ENCODE results near the gene SCN5A.

Gene SCN5A

DNA sequence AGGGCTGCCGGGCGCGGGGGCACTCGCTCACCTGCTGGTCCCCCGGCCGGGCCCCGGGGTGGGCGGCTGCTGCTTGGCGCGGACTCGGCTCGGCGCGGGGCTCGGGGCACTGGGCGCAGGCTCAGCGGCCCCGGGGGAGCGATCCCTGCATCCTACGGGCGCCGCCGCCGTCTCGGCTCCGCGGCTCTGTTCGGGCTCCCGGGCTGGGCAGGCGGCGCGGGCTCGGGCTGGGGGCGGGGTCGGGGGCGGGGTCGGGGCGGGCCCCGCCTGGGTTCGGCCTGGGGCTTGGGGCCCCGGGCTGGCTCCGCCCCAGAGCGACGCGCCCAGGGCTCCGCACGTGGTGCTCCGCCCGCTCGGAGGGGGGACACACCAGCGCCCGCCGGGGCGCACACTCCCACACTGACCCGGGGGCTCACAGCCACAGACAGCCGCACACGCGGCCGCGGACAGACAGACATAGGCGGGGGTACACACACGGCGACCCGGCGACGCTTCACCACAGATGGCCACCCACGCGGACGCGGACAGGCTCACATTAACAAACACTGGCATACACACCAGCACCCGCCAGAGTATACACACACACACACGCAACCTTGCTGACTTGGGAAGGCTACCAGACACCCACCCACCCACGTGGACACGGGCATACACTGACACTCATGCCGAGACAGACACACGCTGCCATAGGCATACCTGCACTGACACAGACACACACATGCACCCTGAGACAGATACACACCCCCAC, at the start of gene SCN5A:
TSS of gene SCN5A (minus strand) at position 188 of the 748 bp plus-strand sequence. CDS start 16,380 bp downstream, outside the sequence.
- DNase-seq: no peak

DNA sequence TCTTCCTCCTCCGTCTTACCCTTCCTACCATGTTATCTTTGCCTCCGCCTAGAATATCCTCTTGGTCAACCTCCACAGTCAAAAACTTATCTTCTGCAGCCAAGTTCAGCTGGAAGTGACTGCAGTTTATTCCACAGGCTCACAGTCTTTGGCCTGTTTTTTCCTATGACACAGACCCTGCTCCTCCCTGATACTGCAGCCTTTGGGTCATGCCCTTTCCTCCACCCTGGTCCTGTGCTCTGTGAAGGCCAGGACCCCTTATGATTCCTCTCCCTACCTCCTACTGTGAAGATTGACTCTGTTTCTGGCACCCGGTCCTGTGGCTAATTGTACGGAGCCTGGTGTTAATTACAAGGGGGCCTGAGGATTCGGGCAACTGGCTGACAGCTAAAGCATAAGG, 49.3 kb upstream of the SCN5A start:
- DNase-seq: no peak

DNA sequence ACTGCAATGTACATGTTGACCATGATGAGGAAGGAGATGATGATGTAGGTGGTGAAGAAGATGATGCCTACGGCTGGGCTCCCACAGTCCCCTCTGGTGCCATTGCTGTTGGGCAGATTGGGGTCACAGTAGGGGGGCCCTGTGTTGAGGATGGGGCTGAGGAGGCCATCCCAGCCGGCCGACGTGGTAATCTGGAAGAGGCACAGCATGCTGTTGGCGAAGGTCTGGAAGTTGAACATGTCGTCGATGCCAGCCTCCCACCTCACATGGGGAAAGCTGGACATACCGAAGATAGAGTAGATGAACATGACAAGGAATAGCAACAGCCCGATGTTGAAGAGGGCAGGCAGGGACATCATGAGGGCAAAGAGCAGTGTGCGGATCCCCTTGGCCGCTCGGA, 48.6 kb upstream of the SCN5A start:
- no peak for DNase-seq

DNA sequence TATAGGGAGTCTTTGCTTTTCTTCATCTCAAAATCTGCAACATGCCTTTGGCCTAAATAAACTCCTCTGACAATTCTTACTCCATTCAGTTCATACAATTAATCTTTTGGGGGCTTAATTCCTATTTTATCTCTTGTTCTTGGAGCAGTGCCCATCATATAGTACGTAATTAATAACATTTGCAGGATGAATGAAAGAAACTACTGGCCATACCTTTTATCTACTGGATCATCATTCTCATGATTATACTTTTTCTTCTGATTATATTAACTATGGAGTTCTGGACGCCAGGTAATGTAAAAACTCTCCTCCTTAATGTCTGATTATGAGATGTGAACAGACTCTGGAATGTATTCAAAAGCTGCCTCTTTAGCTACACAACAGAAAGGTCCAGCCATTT, 46.5 kb upstream of the SCN5A start:
- DNase-seq: no peak

DNA sequence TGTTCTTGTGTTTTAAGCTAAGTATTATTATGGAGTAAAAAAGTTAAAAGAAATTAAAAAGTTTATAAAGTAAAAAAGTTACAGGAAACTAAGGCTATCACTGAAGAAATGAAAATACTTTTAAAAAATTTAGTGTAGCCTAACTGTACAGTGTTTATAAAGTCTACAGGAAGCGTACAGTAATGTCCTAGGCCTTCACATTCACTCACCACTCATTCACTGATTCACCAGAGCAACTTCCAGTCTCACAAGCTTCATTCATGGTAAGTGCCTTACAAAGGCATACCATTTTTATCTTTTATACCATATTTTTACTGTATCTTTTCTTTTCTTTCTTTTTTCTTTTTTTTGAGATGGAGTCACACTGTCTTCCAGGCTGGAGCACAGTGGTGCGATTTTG, 40.7 kb upstream of the SCN5A start:
- no peak for DNase-seq

DNA sequence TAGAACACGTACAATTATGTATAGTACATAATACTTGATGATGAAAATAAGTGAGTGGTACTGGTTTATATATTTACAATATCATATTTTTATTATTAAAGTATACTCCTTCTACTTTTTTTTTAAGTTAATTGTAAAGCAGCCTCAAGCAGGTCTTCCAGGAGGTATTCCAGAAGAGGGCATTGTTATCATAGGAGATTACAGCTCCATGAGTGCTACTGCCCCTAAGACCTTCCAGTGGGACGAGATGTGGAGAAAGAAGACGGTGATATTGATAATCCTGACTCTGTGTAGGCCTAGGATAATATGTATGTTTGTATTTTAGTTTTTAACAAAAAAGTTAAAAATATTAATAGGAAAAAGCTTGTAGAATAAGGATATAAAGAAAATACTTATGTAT, 40.3 kb upstream of the SCN5A start:
- DNase-seq: no peak

DNA sequence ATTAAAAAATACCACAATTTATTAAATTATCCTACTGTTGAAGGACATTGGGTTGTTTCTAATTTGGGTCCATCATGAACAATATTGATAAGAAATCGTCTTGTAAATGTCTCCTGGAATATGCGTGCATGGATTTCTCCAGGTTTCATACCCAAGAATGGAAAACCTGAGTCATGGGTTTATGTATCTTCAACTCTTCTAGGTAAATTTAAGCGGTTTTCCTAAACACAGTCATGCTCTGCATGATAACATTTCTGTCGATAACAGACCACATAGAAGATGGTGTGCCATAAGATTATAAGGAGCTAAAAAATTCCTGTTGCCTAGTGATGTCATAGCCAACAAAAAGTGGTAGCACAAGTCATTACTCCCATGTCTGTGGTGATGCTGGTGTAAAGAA, 39.9 kb upstream of the SCN5A start:
- DNase-seq: no peak

DNA sequence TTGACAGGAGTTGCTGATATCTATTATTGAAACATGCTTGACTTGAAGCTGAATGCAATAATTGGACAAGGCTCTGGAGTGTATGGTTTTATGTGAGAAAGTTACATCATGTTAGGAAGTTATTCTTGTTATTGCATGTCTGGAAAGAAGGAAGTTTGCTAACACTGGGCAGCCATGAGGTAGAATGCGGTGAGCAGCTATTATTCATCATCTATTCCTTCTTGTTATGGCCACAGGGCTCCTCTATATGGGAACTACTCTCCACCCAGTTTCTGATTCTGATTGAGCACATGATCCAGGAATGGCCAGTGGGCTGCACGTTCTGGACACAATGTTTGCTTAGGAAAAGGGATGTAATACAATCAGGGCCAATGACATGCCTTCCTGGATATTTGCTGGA, 37.8 kb upstream of the SCN5A start:
- DNase-seq: no peak

DNA sequence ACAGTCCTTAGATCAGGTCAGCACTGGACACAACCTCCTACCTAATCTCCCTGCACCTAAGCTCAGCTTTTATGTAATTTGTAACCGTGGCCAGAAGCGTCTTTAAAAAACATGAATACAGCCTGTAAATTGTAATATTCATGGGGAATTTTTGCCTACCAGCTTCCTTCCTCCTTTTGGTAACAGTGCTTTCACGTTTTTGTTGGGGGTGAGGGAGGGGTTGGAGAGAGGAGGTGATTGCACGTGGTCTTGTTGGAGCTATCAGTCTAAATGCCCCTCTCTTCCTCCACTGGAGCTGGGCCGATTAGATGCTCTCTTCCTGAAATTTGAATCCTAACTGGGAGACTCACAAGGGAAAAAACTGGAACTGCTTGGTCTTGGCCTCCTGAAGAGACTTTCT, 35.1 kb upstream of the SCN5A start:
- DNase-seq: no peak

DNA sequence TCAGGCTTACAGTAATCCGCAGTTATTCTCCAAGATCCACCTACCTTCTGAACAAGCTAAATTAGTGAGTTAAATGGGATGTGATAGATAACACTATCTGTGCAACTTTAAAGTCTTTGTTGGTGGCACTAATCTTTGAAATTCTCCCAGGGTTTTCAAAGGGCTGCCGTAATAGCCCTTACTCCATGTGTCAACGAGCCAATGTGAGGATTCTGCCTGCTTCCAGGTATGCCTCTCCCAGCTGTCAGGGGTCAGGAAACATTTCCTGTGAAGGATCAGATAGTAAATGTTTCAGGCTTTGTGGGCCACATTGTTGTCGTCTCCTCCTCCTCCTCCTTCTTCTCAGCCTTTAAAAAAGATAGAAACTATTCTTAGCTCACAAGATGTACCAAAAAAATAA, 20.2 kb upstream of the SCN5A start:
- no peak for DNase-seq

DNA sequence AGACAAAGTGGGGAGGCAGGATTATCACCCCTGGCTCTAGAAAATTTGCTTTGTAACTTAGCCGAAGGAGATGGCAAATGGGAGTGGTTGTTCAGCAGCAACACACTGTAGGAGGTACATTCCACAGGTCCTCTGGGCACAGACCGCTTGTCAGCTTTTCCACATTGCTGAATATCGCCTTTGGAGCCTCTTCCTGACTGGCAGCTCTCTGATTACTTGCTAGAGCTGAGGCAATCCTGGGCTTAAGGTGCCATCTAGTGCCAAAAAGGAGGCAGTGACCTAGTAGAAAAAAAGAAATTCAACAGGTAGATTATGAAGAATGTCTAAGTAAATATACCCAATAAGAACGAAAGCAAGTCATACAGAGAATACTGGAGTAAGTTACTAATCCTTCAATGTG, 13.1 kb upstream of the SCN5A start:
- DNase-seq: no peak

DNA sequence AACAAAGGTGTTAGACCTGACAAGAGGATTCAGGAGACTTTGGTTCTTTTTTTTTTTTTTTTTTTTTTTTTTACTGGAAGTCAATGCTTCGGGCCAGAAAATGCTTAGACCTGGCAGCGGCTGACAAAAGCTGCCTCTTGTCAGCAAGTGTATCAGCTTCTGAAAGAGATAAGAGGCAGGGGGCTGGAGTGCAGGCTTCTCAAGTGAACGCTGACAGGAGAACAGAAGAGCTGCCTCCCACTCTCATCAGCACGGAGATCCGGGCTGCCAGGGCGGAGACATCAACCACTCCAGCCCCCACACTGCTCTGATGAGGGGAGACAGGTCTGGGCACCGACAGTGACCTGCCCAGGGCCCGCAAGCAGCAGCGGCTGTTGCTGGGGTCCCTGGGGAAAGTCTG, 9.4 kb upstream of the SCN5A start:
- DNase-seq: no peak

DNA sequence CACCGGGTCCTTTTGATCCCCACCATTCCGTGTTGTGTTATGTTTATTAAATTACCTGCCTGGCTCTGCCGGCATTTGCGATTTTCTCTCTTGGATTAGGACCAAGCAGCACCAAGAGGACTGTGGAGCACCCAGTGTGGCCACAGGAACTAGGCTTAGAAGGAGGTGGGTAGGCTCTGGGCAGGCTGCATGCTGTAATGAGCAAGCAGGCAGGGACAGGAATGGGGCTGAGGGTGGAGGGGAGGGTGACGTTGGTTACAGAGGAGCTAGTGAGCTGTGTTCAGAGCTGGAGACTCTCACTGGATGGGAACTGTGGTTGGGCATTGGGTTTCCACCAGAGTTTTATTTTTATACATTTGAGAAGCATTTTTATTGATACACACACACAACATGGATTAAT, 7.9 kb upstream of the SCN5A start:
- DNase-seq: no peak

DNA sequence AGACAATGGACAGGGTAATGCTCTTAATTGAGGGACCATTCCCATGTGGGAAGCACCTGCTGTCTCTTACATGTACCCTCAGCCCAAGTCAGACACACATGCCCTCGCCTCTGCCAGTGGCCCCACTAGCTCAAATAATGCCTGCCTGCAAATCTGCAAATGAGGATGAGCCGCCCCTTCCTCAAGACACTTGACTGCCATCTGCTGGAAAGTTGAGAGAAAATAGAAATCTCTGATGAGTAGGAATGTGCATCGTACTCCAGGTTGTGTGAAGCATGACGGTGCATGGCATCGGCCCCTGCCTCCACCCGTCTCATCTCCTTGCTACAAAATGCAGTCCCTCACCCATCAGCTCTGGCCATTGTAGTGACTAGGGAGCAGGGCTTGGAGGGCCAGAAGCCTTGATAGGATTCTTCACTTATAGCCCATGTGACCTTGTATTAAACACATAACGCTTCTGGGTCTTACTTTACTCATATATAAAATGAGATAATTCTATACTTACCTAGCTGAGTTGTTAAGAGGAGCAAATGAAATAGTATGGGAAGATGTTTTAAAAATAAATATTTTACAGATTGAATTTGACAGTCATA, 6.3 kb upstream of the SCN5A start:
- peak; percentile 27 for DNase-seq

DNA sequence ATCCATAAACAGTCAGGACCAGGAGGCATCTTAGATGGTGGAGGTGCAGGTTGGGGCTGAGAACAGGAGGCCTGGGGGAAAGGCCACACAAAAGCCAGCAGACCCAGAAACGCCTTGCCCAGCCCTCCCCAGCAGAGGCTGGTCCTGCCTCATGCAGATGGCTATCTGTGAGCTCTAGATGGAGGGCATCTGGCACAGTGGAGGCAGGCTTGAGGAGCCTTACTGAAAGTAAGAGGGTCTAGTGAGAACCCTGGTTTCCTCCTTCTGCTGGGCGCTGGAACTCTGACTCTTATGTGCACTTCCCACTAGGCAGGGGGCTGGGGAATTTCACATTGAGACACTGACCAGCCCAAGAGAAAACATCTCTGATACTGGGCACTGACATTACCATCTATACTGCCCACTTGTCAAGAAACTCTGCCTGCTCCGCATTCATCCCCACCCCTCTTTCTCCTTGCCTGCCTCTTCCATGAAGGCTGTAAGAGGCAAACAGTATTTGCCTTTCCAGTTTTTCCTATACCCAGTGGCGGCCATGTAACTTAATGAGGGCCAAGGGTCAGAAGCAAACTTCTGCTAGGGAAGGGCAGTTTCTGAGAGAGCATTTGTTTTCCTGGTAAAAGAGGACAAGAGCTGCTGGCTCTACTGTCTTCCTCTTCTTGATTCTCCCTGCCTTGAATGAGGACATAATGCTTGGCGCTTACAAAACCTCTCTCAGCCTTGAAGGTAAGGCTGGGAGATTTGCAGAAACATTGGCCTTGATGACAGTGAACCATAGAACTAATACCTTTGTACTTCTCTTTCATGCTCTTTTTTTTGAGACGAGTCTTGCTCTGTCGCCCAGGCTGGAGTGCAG, 4.4 kb upstream of the SCN5A start:
- no peak for DNase-seq

DNA sequence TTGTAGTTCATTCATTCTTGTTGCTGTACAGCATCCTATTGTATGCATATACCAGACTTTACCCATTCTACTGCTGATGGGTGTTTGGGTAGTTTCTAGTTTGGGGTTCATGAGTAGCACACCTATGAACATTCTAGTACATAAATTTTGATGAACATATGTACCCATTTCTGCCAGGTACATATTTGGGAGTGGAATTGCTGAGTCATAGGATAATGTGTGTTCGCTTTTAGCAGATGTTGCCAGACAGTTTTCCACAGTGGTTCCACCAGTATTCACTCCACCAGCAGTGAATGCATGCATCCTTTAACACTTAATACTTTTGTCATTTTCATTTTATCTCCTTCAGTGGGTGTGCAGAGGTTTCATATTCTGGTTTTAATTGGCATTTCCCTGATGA, 3.4 kb upstream of the SCN5A start:
- no peak for DNase-seq

DNA sequence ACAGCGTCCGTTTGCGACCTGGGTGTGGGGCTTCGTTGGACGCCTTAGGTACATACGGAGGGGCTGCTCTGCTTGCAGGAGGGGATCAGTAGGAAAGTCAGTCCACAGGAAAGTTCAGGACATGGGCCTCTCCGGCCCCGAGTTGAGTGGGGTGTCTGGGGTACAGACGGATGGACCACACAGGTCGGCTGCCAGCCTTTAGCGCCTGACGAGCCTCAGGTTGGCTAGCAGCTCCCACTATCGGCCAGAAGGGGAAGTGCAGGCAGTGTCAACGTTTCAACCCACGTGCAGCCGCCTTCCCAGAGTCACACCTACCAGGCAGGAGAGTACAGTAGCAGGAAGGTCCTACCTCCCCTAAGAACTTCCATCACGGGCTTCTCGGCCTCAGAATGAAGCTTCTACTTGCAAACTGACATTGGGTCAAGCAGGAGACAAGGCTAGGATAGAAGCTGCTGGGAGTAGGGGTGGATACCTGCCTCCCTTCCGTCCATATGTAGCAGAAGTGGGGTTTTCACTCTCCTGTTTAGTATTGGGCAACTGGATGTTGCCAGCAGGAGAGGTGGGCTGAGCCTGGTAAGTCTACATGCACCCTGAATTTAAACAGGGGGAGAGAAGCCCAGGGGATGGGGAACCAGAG, 1.8 kb upstream of the SCN5A start:
- no peak for DNase-seq

DNA sequence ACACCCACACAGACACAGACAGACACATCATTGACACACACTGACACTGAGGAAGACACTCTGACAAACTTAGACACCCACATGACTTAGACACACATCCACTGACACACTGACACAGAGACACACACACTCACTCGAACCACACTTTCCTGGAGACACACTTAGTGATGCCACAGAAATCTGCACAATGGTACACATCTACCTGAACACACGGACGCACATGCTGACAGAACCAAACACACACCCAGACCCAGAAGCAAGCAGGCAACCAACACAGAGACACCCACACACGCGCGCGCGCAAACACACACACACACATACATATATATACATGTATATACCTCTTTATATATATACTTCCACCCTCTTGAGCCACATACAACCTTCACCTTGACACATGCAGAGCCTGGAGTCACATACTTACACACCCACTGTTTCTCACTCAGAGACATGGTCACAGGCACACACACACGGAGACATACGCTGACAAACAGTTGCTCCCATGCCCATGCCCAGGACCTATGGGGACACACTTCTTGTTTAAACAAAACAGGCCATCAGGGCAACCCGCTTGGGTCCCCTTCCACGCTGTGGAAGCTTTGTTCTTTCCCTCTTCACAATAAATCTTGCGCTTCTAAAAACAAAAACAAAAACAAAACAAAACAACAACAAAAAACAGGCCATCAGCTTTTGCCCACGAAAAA, 913 bp upstream of the SCN5A start:
- DNase-seq: no peak

DNA sequence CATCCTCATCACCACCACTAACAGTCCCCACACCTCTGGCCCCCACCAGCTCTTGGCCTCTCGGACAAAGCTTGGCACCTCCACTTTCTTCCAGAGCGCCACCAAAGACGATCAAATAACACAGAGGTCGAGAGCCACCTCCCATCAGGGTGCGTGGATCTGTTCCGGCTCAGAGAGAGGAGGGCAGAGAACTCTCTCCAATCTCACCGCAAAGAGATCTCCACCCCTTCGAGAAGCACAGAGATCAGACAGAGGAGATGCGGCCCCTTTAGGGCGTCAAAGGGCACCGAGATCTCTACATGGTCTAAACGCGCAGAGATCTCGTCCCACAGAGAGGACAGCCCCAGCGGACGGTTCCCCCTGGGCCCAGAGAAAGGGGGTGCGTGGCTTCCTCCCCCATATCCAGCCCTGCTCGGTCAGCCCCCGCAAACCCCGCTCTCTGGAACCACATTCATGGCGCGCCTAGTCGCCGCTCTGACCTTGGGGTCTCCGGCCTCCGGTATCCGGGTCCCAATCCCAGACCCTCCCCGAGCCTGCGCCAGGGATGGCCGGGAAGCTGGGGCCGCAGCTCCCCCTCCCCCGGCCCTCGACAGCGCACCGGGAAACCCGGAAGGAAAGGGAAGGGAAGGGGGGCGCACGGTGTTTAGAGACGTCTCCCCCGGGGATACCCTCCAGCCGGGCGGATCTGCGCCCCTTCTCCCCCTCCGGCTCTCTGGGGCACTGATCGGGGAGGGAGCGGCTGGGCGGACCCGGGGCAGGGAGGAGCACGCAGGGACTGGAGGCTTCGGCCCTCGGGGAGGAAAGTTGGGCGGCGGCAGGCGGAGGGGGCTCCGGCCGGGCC, 608 bp downstream of the SCN5A start:
- DNase-seq: no peak

DNA sequence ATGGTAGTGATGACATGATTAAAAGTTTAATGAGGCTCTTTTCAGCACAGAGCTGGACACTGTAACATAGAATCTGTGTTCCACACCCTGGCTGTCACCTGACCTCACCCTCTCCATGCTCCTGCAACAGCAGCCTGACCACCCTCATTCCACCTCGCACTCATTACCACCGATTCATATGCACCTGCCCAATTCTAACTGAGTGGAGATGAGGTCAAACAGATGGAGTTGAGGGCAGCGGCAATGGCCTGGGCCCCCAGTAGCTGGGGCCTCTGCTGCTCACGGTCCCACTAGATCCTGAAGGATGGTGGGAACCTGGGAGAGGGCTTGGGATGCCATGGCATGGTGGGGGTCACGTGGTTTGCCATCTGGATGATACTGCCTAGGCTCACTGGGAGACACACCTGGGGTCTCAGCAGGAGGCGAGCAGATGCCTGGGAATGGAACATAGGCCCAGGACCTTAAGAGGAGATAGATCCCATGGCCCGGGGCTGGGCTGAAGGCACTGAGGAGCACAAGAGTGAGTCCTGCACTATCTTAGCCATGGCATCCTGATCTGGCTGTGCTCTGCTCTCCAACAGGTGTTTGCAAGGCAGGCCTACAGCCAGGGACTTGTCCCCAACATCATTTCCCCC, 1.3 kb downstream of the SCN5A start:
- DNase-seq: no peak

DNA sequence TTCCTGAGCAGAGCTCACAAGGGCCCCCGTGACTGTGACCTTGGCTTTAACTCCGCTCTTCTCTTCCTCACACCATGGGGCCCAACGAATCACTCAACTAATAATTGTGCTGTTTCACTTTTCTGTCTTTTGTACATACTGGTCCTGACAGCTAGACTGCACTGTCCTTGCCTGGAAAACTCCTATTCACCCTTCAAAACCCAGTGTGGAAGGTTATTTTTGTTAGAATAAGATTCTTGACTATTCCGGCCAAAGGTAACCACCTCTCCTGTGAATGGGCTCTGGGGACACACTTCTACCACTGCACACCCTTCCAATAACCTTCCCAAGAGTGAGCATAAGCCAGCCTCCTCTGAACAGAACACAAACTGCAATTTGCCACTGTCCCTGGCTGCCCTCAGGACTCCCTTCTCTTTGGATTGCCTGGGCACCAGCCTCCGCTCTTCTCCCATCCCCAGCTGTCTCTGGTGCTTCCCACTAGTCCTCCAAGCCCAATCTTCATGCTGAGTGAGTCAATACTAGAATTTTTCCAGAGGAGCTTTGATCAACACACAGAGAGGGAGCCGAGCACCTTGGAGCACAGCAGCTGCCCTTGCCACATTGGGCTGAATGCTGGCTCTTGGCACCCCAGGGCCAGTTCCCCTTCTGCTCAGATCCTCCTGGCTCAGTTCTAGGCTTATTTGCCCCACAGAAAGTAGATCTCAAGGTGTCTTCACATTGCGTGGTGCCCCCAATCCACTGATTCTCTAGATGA, 2.1 kb downstream of the SCN5A start:
- DNase-seq: no peak

Data from NCI-H1092 (cell line).